NB4 (cell line): ENCODE results near the gene RBM38.

Experiments
- DNase-seq: peaks from one replicate; pipeline ENCODE4 v3.0.0; 2010; ENCODE audit warnings: low read depth
- H3K4me3 ChIP-seq: one replicate; pipeline ENCODE4 v1.5.1; 2011; ENCODE audit warnings: mild to moderate bottlenecking, low read depth, low read length, moderate library complexity
- MYC ChIP-seq: IDR thresholded peaks from 2 replicates; pipeline ENCODE4 v1.6.1; 2011; ENCODE audit warnings: low read depth, low read length
- POLR2A ChIP-seq: IDR thresholded peaks from 2 replicates; pipeline ENCODE4 v1.6.1; 2011; ENCODE audit warnings: mild to moderate bottlenecking; ENCODE audit not compliant: insufficient read length; ENCODE audit errors: extremely low read depth
- TF ChIP-seq, protein P1 (sequence below): IDR thresholded peaks from 2 replicates; pipeline ENCODE4 v1.6.1; 2011; ENCODE audit warnings: low read depth, low read length
- TF ChIP-seq, protein P2 (sequence below): IDR thresholded peaks from one replicate; pipeline ENCODE4 v1.5.1; 2012; ENCODE audit warnings: low read depth, low read length

The RBM38 gene

DNA sequence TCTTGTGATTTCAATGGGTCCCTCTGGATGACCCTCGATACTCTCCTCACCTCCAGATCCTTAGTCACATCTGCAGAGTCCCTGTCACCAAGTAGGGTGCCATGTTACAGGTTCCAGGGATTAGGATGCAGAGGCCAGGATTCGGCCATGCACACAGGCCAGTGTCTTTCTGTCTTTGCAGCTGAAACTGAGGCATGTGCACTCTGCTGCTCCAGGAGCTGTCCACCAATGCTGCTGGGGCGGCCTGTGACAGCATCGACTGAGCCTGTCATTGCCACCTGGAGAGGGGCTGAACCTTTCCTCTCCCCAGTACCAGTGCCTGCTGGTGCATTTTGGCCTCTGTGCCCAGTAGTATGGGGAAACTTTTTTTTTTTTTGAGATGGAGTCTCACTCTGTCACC is 4.4 kb upstream of the RBM38 start:
- no peak overlapping the region for H3K4me3 ChIP-seq
- TF ChIP-seq POLR2A = no peak
- no peak for TF ChIP-seq MYC
- TF ChIP-seq, protein P1, sequence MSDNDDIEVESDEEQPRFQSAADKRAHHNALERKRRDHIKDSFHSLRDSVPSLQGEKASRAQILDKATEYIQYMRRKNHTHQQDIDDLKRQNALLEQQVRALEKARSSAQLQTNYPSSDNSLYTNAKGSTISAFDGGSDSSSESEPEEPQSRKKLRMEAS = no peak
- TF ChIP-seq, protein P2, sequence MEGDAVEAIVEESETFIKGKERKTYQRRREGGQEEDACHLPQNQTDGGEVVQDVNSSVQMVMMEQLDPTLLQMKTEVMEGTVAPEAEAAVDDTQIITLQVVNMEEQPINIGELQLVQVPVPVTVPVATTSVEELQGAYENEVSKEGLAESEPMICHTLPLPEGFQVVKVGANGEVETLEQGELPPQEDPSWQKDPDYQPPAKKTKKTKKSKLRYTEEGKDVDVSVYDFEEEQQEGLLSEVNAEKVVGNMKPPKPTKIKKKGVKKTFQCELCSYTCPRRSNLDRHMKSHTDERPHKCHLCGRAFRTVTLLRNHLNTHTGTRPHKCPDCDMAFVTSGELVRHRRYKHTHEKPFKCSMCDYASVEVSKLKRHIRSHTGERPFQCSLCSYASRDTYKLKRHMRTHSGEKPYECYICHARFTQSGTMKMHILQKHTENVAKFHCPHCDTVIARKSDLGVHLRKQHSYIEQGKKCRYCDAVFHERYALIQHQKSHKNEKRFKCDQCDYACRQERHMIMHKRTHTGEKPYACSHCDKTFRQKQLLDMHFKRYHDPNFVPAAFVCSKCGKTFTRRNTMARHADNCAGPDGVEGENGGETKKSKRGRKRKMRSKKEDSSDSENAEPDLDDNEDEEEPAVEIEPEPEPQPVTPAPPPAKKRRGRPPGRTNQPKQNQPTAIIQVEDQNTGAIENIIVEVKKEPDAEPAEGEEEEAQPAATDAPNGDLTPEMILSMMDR = no peak

DNA sequence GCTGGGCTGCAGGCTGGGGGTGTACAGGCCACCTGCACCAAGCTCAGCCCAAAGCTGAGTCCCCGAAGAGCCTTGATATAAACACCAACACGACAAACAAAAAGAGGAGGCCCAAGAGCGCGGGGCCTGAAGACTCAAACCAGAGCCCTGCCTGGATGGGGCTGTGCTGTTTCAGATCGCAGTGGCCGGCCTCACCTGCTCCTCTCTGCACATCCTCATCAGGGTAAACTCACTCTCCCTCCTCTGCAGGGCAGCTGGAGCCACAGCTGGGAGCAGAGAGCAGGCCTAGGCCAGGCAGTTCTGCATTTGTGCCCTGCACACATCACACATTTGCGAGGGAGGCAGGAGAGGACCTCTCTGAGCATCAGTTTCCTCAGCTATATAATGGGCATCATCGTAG is 3.7 kb upstream of the RBM38 start:
- TF ChIP-seq, protein P1 = no peak
- TF ChIP-seq MYC = no peak
- TF ChIP-seq POLR2A = no peak
- TF ChIP-seq, protein P2 = no peak
- DNase-seq = no peak
- no peak overlapping the region for H3K4me3 ChIP-seq

More for the DNA sequence above, 4.4 kb upstream of the RBM38 start:
- DNase-seq = no peak

DNA sequence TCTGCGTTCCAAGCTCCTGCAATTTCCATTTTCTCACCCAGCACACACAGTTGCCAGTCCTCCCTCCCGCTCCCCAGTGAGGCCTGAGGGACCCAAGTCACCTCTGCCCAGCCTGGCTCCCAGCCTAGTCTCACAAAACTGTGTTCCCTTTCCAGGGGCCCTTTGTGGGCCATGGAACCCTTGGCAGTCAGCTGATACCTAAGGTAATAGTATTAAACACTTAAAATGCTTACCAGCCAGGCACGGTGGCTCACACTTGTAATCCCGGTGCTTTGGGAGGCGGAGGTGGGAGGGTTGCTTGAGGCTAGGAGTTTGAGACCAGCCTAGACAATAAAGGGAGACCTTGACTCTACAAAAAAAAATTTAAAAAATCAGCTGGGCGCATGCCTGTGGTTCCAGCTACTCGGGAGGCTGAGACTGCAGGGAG is 3.2 kb upstream of the RBM38 start:
- TF ChIP-seq, protein P2 = no peak
- TF ChIP-seq POLR2A = no peak
- no peak for TF ChIP-seq MYC
- no peak overlapping the region for H3K4me3 ChIP-seq
- no peak for DNase-seq

DNA sequence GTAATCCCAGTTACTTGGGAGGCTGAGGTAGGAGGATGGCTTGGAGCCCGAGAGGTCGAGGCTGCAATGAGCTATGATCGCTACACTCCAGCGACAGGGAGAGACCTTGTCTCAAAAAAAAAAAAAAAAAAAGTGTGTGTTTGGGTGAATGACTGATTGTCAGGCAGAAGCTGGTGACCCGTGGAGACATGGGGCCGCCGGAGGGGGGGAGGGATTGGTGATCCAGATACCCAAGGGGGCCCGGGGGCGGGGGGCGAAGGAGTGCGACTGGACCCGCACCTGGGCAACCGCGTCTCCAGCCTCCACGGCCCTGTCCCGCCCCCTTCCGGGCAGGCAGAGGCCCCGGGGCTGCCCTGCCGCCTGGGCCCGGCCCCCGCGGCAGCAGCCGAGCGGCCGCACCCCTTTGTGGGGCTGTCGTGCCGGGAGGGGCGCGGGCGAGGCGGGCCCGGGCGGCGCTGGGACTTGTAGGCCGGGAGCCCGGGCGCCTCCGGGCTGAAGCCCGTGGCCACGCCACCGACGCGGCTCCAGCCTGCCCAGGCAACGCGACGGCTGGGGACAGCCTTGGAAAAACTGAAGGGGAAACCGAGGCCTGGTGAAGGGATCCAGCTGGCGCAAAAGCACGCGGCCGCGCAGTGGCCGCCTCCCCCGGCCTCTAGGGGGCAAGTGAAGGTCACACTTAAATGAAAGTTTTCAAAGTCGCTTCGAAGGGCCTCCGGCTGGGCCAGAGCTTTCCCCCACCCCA is 2.1 kb upstream of the RBM38 start:
- peak; percentile 61 for TF ChIP-seq MYC
- TF ChIP-seq, protein P2 = peak; percentile 49
- peak; percentile 67 for TF ChIP-seq POLR2A
- TF ChIP-seq, protein P1 = peak; percentile 63
- H3K4me3 ChIP-seq = peak overlapping the region; percentile 21
- DNase-seq = peak; percentile 93

DNA sequence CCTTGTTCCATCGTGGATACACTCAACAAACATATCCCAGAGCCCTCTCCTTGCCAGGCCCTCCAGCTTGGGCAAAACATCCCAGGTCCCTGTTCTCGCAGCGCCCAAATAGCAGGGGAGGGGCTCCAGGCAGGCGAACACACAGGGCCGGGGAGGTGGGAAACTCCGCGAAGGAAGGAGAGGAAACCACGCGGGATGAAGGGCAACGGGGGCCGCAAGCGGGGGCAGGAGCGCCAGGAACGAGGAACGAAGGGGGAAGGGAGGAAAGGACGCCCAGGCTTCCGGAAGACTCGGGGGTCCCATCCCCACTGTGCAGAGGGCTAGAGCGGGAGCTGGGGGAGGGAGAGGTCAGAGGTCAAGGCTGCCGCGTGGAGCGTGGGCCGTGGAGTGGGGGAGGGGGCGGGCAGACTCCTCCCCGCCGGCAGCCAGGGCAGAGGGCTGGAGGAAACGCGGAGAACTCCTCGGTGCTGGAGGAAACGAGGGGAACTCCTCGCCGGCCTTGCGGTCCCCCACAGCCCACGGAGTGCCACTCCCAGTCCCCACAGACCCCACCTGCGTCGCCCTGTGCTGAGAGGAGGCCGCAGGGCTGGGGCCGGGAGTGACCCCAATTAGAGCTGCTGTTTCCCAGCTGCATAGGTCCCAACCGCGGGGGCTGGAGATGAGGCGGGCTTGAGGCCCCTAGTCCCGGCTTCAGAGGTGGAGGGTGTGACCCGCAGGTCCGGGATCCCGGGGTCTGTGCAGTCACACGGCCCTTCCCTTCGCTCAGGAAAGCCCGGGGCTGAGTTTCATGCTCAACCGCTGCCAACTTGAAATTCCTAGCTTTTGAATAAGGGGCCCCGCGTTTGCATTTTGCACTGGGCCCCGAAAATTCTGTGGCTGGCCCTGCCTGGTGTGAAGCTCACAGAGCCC is 1.2 kb upstream of the RBM38 start:
- peak; percentile 40 for DNase-seq
- TF ChIP-seq MYC (no peak), POLR2A (no peak)
- TF ChIP-seq, protein P2 = no peak
- TF ChIP-seq, protein P1 = no peak
- peak overlapping the region; percentile 21 for H3K4me3 ChIP-seq
